Tibial artery (tissue), 4 donors: Measurements from ENCODE around the gene BMP3.
A peak's percentile ranks its signal among the peaks of the same experiment; 100 is the strongest.

ENCODE experiments used
- DNase-seq, 2 donors: peaks; one replicate each; pipeline ENCODE4 v3.0.0-alpha.2; 2019
- H3K27ac ChIP-seq, 2 donors: fragments of 200-600 bp; sonication (generic) in 1 of 2; 1 replicate in 1 of 2; 2 replicates in 1 of 2; pipeline ENCODE4 v1.5.1; 2018 to 2019; ENCODE audit warnings: mild to moderate bottlenecking in 1 of 2
- H3K27me3 ChIP-seq, 2 donors: fragments of 200-600 bp; sonication (generic) in 1 of 2; one replicate each; pipeline versions ENCODE4 v1.5.1 to v1.6.0; 2016 to 2019
- H3K36me3 ChIP-seq, 3 donors: fragments of 200-600 bp; sonication (generic) in 2 of 3; one replicate each; pipeline ENCODE4 v1.5.1; 2016 to 2019; ENCODE audit warnings: mild to moderate bottlenecking in 2 of 3
- H3K4me1 ChIP-seq, 4 donors: fragments of 200-600 bp; sonication (generic) in 2 of 4; 1 replicate in 3 of 4; 2 replicates in 1 of 4; pipeline ENCODE4 v1.5.1; 2016 to 2019
- H3K4me3 ChIP-seq, 2 donors: fragments of 200-600 bp; sonication (generic) in 1 of 2; 1 replicate in 1 of 2; 2 replicates in 1 of 2; pipeline ENCODE4 v1.5.1; 2018 to 2019; ENCODE audit warnings: mild to moderate bottlenecking in 2 of 2
- H3K9me3 ChIP-seq, 3 donors: fragments of 200-600 bp; sonication (generic) in 1 of 3; one replicate each; pipeline ENCODE4 v1.5.1; 2016 to 2019
- intact Hi-C: fragments of 100-400 bp; cut with DNase I; formaldehyde crosslinking; loops from one replicate; pipeline ENCODE4 v1.15.0; 2023; ENCODE audit warnings: low total_unique reads
- TF ChIP-seq, protein P1 (sequence below), 2 experiments: fragments of 200-600 bp in 1 of 2; fragments of 450-650 bp in 1 of 2; IDR thresholded peaks; one replicate each; pipeline ENCODE4 v1.5.1; 2017 to 2019; ENCODE audit warnings: antibody characterized with exemption in 2 of 2, mild to moderate bottlenecking in 1 of 2, moderate library complexity in 1 of 2

Gene BMP3

DNA sequence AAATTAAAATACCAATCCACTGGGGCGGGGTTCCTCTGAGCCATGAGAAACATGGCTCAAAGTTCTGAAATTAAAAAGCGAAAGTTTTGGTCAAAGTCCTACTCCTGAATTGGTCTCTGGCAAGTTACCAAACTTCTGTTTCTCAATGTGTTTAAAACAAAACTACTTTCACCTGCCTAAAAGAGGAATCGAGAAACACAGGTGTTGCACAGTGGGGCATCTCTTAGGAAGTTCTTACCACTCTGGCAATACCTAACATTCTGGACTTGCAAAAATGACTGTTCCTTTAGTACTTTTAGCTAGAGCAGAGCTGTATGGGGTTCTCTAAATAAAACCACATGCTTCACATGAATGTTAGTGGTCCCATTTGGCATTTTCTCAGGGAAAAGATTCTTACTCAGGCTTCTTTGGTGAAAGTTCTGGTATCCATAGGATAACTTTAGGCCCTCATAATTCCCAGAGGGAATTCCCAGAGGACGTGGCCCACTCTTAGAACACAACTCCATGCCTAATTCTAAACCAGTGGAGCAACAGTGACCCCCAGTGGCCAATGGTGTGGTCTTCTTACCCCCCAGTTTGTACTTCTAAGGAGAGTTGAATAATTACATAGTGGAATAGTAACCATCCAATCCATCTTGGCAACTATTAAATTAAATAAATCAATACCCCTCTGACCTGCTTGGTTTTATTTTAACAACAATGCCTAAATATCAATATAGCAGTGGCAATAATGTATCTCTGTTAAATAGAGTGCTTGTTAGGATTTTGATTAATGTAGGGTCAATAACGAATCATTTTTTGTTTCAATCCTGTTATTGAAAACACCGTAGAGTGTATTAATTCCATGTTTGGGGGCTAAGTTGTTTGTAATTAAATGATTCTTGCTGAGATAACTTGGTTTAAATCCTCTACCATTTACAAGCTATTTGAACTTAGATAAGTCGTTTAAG, 21.9 kb downstream of the BMP3 start:
- H3K9me3 ChIP-seq = no peaks in the 10 kb centered on the region
- TF ChIP-seq, protein P1, sequence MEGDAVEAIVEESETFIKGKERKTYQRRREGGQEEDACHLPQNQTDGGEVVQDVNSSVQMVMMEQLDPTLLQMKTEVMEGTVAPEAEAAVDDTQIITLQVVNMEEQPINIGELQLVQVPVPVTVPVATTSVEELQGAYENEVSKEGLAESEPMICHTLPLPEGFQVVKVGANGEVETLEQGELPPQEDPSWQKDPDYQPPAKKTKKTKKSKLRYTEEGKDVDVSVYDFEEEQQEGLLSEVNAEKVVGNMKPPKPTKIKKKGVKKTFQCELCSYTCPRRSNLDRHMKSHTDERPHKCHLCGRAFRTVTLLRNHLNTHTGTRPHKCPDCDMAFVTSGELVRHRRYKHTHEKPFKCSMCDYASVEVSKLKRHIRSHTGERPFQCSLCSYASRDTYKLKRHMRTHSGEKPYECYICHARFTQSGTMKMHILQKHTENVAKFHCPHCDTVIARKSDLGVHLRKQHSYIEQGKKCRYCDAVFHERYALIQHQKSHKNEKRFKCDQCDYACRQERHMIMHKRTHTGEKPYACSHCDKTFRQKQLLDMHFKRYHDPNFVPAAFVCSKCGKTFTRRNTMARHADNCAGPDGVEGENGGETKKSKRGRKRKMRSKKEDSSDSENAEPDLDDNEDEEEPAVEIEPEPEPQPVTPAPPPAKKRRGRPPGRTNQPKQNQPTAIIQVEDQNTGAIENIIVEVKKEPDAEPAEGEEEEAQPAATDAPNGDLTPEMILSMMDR (IDR thresholded peaks at IDR 0.05) = peak; percentile 14 to 19
- no peak overlapping the region for H3K27ac ChIP-seq
- intact Hi-C loops = no loop called here
- H3K4me3 ChIP-seq = no peak overlapping the region
- H3K4me1 ChIP-seq = no peaks in the 10 kb centered on the region
- peak in 1 of 2 donors; percentile 40 for DNase-seq
- H3K36me3 ChIP-seq = no peaks in the 10 kb centered on the region
- H3K27me3 ChIP-seq = no peaks in the 10 kb centered on the region

DNA sequence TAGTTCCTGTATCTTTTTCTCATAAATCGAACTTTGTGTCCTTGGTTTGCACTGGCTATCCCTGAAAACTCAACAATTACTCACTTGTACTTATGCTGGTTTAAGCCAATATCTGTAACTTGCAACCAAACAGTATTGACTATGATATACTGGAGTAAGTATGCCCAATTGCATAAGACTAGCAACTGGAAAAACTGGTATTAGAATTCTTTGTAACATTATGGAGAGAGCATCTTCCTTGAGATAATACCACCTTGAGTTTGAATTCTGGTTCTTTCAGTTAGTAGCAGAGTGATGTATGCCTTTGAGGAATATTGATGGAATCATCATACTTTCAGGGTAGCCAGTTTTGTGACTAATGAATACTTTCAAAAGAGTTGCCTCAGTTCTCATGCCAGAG, 28.1 kb downstream of the BMP3 start:
- Histone ChIP-seq H3K4me3 (no peak overlapping the region), H3K4me1 (no peaks in the 10 kb centered on the region), H3K9me3 (no peaks in the 10 kb centered on the region), H3K27ac (no peak overlapping the region), H3K36me3 (no peaks in the 10 kb centered on the region), H3K27me3 (no peaks in the 10 kb centered on the region)
- TF ChIP-seq, protein P1 (IDR thresholded peaks at IDR 0.05) = no peak
- intact Hi-C loops = no loop called here
- no peak for DNase-seq

DNA sequence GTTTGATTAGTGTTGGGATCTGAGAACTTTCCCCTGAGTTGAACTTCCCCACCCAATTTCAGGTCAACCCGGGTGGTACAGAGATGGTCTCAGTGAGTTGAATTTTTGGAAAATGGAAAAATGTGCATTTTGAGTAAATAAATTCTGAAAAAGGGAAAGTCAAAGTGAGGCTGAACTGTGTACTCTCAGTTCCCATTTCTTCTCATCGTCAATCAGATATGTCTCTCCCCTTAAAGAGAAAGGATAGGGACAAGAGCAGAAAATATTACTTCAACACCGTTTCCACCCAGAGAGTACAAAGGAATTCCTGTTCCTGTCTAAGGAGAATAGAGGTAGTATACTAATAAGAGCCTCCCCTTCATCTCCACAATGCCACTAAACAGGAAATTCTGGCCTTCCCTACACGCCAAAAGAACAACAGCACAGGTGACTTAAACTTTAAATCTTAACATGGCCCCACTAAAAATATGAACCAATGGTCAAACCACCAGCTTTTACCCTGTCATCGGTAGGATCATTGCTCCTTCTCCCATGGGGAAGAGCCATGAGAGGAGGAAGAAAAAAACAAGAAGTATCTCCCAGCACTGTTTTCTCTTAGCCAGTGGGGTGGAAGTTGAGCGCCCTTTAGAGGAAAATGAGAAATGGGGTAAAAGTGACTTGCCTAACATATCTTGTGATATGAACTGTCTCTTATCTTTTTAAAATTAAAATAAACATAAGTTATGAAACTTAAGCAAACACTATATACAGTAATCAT, 30.3 kb downstream of the BMP3 start:
- no peak overlapping the region for H3K27ac ChIP-seq
- no peak for DNase-seq
- intact Hi-C loops = no loop called here
- no peaks in the 10 kb centered on the region for H3K4me1 ChIP-seq
- TF ChIP-seq, protein P1 (IDR thresholded peaks at IDR 0.05) = no peak
- no peaks in the 10 kb centered on the region for H3K27me3 ChIP-seq
- H3K4me3 ChIP-seq = no peak overlapping the region
- no peaks in the 10 kb centered on the region for H3K36me3 ChIP-seq
- no peaks in the 10 kb centered on the region for H3K9me3 ChIP-seq

DNA sequence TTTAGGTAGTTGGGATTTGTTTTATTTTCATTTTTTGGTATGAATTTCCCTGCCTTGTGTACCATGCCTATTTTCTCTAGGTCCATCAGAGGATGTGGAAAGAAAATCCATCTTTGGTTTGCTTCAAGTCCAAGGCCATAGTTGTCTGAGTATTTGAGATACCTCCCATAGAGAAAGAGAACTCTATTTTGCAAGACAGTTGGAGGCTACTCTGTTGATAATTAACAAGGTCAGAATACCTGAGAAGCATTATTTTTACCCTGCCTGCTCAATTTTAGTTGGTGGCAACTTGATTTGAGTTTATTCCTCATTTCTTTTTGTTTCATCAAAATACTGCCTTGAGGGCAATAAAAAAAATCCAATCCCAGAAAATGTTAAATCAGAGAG, 30.8 kb downstream of the BMP3 start:
- Histone ChIP-seq H3K9me3 (no peaks in the 10 kb centered on the region), H3K27ac (no peak overlapping the region), H3K4me3 (no peak overlapping the region), H3K36me3 (no peaks in the 10 kb centered on the region), H3K27me3 (no peaks in the 10 kb centered on the region), H3K4me1 (no peaks in the 10 kb centered on the region)
- no peak for DNase-seq
- intact Hi-C loops = no loop called here
- TF ChIP-seq, protein P1 (IDR thresholded peaks at IDR 0.05) = no peak

DNA sequence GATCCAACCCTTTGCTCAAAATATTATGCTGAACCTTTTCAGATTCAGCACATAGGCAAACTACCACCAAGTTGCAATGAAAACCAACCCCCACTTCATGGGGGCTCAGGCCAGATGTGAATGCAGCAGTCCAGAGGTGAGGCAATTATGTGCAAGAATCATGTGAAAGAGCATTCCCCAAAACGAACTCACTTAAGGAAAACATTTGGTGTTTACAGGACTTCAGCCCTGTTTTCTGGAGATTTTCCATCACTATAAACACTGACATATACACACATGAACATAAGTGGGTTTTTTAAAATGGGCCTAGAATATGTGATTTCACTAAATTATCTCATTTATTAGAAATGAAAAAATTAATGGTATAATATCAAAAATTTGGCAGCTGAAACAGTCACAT, 31.5 kb downstream of the BMP3 start:
- Histone ChIP-seq H3K36me3 (no peaks in the 10 kb centered on the region), H3K27me3 (no peaks in the 10 kb centered on the region), H3K27ac (no peak overlapping the region), H3K4me1 (no peaks in the 10 kb centered on the region), H3K4me3 (no peak overlapping the region), H3K9me3 (no peaks in the 10 kb centered on the region)
- TF ChIP-seq, protein P1 (IDR thresholded peaks at IDR 0.05) = no peak
- DNase-seq = no peak
- intact Hi-C loops = no loop called here
